SK-N-MC (cell line): ENCODE data around the gene PDZD2.

Experiments
- EZH2 ChIP-seq: fragments of 200-600 bp; sonication (generic); IDR thresholded peaks from one replicate; pipeline ENCODE4 v1.6.1; 2017; ENCODE audit warnings: antibody characterized with exemption
- POLR2AphosphoS5 ChIP-seq: IDR thresholded peaks from 2 replicates; pipeline ENCODE4 v1.6.1; 2012; ENCODE audit warnings: mild to moderate bottlenecking, low read depth, low read length, borderline replicate concordance

- no peak for TF ChIP-seq POLR2AphosphoS5
- TF ChIP-seq EZH2: no peak
Measured at GRCh38 chr5:31786090-31786631, 147.2 kb downstream of the PDZD2 start.
